NAMALWA (cell line): Measurements from ENCODE around the gene ATP8A2.
"Not testable (repeated sequence)": the region's sequence is repeated elsewhere in the genome, so short reads cannot be mapped to it uniquely, and the experiment has no call there.

Experiments used
- DNase-seq: peaks from one replicate; pipeline ENCODE4 v3.0.0-alpha.2; 2015; ENCODE audit warnings: low spot score

The ATP8A2 gene

DNA sequence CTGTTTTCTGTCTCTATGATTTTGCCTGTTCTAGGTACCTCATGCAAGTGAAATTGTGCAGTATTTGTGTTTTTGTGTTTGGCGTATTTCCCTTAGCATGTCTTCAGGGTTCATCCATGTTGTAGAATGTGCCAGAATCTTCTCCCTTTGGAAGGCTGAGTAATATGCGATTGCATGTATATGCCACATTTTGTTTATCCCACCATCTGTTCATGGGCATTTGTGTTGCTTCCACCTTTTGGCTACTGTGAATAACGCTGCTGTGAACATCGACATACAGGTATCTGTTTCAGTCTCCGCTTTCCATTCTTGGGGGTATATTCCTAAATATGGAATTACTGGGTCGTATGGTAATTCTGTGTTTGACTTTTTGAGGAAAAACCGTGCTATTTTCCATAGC, 190.0 kb downstream of the ATP8A2 start:
- no peak for DNase-seq

GRCh38 chr13:25570185-25570584, 198.4 kb downstream of the ATP8A2 start:
- no peak for DNase-seq

GRCh38 chr13:25571237-25571636, 199.5 kb downstream of the ATP8A2 start:
- no peak for DNase-seq

DNA sequence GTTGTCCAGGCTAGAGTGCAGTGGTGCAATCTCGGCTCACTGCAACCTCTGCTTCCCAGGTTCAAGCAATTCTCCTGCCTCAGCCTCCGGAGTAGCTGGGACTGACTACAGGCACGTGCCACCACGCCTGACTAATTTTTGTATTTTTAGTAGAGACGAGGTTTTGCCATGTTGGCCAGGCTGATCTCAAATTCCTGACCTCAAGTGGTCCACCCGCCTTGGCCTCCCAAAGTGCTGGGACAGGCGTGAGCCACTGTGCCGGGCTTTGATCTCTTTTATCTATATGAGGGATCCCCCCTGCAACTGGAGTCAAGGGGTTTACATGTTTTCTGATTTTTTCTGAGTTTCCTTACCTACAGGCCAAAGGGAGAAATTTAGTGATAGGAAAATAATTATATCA, 200.4 kb downstream of the ATP8A2 start:
- not testable (repeated sequence) for DNase-seq

GRCh38 chr13:25574437-25575411, 202.9 kb downstream of the ATP8A2 start:
- peak; percentile 89 for DNase-seq

DNA sequence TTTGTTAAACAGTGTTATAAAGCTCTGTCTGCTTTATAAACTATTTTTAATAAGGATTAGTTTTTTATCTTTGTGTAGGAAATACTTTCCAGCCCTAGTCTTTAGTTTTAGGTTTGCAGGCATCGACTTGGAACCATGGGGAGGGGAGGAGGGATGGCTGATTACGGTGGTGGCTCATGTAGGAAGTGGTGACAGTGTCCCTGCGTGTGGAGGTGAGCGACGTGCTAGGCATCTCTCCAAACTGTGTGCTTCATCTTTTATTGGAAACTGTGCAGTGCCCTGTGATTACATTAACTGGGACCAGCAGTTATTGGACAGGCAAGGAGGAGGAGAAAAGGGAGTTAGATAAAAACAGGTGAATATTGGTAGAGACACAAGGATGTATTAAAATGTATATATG, 203.8 kb downstream of the ATP8A2 start:
- no peak for DNase-seq

- DNase-seq = no peak
These were observed 206.8 kb downstream of the ATP8A2 start for GRCh38 chr13:25578526-25578925.

- no peak for DNase-seq
These were observed 207.4 kb downstream of the ATP8A2 start for GRCh38 chr13:25579221-25579620.

- no peak for DNase-seq
These were observed 209.6 kb downstream of the ATP8A2 start for GRCh38 chr13:25581351-25581750.

GRCh38 chr13:25584087-25584486, 212.3 kb downstream of the ATP8A2 start:
- no peak for DNase-seq

DNA sequence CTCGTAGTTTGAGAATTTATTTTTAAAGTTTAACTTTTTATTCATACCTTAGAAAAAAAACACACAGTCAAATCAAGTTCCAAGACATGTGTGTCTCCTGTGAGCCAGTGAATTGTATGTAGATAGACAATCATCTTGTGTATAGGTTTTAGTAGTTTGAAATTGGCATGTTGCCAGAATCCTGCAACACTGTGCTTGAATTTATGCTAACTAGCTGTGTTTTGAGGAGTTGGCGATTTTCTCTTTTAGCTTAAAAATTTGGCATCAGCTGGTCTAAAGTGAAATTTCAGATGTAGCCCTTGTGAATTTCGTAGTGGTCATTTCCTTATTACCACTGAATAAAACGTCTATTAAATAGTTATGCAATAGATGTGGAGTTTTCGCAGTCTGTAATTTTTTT, 213.2 kb downstream of the ATP8A2 start:
- DNase-seq = no peak

DNA sequence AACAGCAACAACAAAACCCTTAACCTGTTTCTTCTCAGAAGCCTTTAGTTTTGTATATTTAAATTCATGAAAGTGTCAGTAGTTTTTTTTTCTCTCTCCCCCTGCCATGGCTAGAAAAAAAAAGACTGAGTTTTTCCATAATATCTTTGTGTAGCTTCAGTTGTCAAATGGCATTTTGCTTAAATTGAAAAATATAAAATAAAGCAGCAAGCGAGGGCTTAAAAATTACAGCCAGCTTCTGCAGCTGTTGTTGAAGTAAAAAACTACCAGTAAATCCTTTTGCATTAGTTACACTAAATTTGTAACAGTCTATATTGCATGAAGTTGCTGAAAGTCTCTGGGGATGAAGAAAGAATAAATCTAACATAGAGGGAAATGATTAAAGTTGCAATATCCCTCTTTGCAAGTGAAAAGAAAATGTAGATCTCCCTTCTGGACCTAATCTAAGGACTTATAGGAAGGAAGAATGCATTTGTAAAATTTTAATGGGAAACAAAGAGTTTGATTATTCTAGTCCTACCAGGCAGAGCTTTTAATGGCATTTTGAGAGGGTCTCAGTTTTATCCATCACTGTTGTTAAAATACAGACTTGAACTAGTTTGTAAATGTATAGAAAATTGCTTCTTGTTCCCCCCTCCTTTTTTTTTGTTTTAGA, 215.7 kb downstream of the ATP8A2 start:
- DNase-seq = no peak

- DNase-seq = no peak
These were observed 216.7 kb downstream of the ATP8A2 start for GRCh38 chr13:25588336-25589060.

- DNase-seq = no peak
These were observed 226.6 kb downstream of the ATP8A2 start for GRCh38 chr13:25598421-25598820.

DNA sequence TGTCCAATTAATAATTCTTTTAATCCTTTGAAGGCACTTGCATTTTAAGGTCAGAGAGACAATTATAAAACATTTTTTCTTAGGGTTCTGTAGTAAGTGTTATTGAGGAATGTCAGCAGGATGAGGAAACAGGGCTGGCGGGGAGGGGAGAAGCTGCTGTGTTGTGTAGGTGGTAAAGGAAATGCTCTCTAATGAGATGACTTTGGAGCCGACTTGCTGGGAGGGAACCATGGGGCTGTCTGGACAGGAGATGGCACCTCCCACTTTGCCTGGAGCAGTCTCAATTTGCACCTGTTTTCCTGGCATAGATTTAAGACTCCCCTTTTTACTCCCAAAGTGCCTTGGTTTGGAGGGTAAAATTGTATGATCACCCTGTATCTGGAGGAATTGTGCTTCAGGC, 230.4 kb downstream of the ATP8A2 start:
- no peak for DNase-seq

DNA sequence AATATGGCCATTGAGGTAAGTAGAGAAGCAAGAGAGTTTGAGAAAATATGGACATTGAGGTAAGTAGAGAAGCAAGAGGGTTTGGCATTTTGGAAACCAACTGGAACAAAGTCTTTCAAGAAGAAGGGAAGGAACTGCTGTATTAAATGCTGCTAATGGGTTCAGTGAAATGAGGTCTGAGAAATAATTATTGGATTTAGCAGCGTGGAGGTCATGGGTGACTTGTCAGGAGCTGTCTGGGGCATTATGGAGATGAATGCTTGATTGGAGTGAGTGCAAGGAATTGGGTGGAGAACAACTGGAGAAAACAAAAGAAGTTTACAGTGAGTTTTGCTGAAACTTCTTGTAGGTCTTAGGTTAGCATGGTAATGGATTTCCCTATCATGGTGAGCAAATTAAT, 232.3 kb downstream of the ATP8A2 start:
- no peak for DNase-seq

DNA sequence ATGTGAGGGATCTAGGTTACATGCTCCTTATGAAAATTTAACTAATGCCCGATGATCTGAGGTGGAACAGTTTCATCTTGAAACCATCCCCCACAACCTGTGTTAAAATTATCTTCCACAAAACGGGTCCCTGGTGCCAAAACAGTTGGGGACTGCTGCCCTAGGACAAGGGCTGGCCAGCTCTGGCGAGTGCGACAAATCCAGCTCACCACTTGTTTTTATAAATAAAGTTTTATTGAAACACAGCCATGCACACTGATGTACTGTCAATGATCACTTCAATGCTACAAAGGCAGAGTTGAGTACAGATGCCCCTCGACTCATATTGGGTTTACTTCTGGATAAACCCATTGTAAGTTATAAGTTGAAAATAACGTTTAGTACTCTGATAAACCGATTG, 235.3 kb downstream of the ATP8A2 start:
- DNase-seq = no peak

DNA sequence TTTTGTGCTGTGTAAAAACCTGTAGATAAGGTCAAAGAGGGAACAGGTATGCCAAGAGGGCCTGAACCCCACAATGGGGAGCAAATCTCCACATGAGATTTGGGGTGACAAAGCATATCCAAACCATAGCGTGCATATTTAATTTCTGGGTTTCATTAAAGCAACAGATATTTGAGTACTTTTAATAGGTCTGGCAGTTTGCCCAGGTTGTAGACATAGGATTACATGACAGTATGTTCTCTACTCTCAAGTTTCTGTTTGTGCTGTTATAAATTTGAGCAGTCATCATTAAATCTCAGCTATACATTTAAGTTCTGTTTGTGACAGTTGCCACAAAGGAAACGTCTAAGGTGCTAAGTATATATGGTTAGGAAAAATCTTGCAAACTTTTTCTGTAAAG, 236.4 kb downstream of the ATP8A2 start:
- no peak for DNase-seq

DNA sequence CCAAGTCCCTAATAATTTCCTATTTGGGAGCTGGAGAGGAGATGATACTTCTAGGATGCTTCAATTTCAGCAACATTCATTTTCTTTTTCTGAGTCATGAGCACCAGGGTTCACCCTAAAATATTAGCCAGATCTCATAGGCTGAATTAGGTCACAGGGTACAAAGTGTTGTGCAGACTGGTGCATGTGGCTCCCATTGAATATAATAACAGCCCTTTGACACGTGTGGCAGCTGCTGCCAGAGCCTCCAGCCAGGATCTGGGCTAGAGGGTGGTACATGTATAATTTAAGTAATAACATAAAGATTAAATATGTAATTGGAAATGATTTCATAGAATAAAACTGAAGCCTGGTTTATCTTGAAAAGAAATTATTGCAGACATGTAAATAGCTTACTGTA, 244.9 kb downstream of the ATP8A2 start:
- no peak for DNase-seq

GRCh38 chr13:25619897-25620296, 248.1 kb downstream of the ATP8A2 start:
- no peak for DNase-seq

- no peak for DNase-seq
These were observed 253.6 kb downstream of the ATP8A2 start for GRCh38 chr13:25625414-25625813.

DNA sequence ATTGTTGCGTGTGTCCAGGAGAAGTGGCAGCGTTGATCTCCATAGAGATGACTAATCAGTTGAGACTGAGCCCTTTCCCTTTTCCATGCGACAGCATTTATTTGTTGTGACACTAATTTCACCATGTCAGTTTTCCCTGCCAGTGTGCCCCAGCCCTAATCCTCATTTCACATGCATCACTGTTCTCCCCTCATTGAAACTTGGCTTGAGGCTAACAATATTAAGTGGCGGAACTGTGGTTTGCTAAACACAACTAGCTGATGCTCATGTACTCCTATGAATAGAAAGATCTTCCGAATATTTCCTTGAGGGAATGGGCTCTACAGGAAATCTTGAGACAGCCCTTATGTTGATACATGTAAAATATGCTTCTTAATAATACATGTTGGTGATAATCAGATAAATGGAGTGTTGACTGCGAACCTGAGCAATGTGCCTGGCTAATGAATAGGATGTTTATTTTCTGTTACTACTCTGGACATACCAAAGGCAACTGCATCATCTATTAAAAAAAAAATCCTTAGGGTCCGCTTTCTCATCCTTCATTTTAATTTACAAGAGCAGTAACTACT, 258.6 kb downstream of the ATP8A2 start:
- no peak for DNase-seq
